GM10248 (cell line): ENCODE results near the gene PAFAH1B2.

Experiments used
- CTCF ChIA-PET: fragments of 300-600 bp; sonication (Branson Sonifier 250); formaldehyde crosslinking; extraction: SDS; loops from one replicate; lab custom pipeline; 2021; ENCODE audit warnings: antibody characterized with exemption; lab: Yijun Ruan, JAX
- POLR2A ChIA-PET: fragments of 350-650 bp; sonication (Branson Sonifier 250); formaldehyde crosslinking; extraction: SDS; loops from one replicate; lab custom pipeline; 2020; ENCODE audit warnings: antibody characterized with exemption; lab: Yijun Ruan, JAX
- DNase-seq: peaks from one replicate; pipeline ENCODE4 v3.0.0; 2012; ENCODE audit errors: extremely low spot score
- CTCF ChIP-seq: IDR thresholded peaks from 2 replicates; pipeline ENCODE4 v1.5.1; 2012; ENCODE audit warnings: mild to moderate bottlenecking, low read depth; ENCODE audit errors: extremely low read depth, missing control alignments, control extremely low read depth

The PAFAH1B2 gene

GRCh38 chr11:117219455-117219854 is 75.4 kb downstream of the PAFAH1B2 start:
- ChIA-PET CTCF (interaction anchor here (0.7 to 3.4 kb wide), 6 partner anchors 8 to 487 kb away, joined by 3 to 23 read pairs (median 4); partner anchors contain the start of gene APOA5), POLR2A (no interaction called here)
- no peak for TF ChIP-seq CTCF
- no peak for DNase-seq

GRCh38 chr11:117219995-117220394 is 75.9 kb downstream of the PAFAH1B2 start:
- TF ChIP-seq CTCF = no peak
- CTCF ChIA-PET = interaction anchor here (1.2 to 3.4 kb wide), 5 partner anchors 8 to 488 kb away, joined by 3 to 23 read pairs (median 4); partner anchors contain the start of gene APOA5
- POLR2A ChIA-PET = no interaction called here
- no peak for DNase-seq

- ChIA-PET CTCF (interaction anchor here (1.4 to 3.4 kb wide), 4 partner anchors 9 to 488 kb away, joined by 3 to 23 read pairs (median 12); partner anchors contain the start of genes PCSK7 and RNF214), POLR2A (no interaction called here)
- DNase-seq = no peak
- TF ChIP-seq CTCF = no peak
Observed at GRCh38 chr11:117220568-117220967, 76.5 kb downstream of the PAFAH1B2 start.

- DNase-seq = no peak
- ChIA-PET POLR2A (no interaction called here), CTCF (interaction anchor here (0.7 to 3.4 kb wide), 6 partner anchors 10 to 115 kb away, joined by 3 to 23 read pairs (median 6); partner anchors contain the start of genes PCSK7 and RNF214)
- no peak for TF ChIP-seq CTCF
Observed at GRCh38 chr11:117220999-117221774, 77.1 kb downstream of the PAFAH1B2 start.

- no peak for DNase-seq
- CTCF ChIA-PET = interaction anchor here (0.7 to 3.4 kb wide), 6 partner anchors 9 to 116 kb away, joined by 3 to 23 read pairs (median 6); partner anchors contain the start of genes PCSK7 and RNF214
- no peak for TF ChIP-seq CTCF
- POLR2A ChIA-PET = no interaction called here
Observed at GRCh38 chr11:117221775-117222517, 77.9 kb downstream of the PAFAH1B2 start.
